Adrenal gland (tissue), 12 donors: ENCODE data around the gene ADAMTS9. TPM values are rescaled to one million over a fixed set of nuclear protein-coding genes. Genes with fewer than 3 reads are reported as not detected.
"Not testable (repeated sequence)": the region's sequence is repeated elsewhere in the genome, so short reads cannot be mapped to it uniquely, and the experiment has no call there.

Experiments used
- DNase-seq, 7 donors: peaks; one replicate each; pipeline ENCODE4 v3.0.0-alpha.2; 2019 to 2020
- H3K27ac ChIP-seq, 5 donors: fragments of 200-600 bp; sonication (generic) in 4 of 5; 1 replicate in 3 of 5; 2 replicates in 2 of 5; pipeline versions ENCODE4 v1.5.1 to v1.8.0; 2016 to 2020; ENCODE audit warnings: mild to moderate bottlenecking in 1 of 5
- H3K27me3 ChIP-seq: fragments of 200-600 bp; 2 replicates; pipeline ENCODE4 v1.8.0; 2021
- H3K36me3 ChIP-seq, 2 donors: fragments of 200-600 bp; replicated peaks in 1 of 2; 1 replicate in 1 of 2; 2 replicates in 1 of 2; pipeline versions ENCODE4 v1.5.1 to v1.8.0; 2018 to 2022
- H3K4me1 ChIP-seq, 2 donors: fragments of 200-600 bp; replicated peaks in 1 of 2; 1 replicate in 1 of 2; 2 replicates in 1 of 2; pipeline versions ENCODE4 v1.5.1 to v1.8.0; 2018 to 2021
- H3K4me3 ChIP-seq, 4 donors: fragments of 200-600 bp; sonication (generic) in 3 of 4; one replicate each; pipeline ENCODE4 v1.5.1; 2016 to 2018
- H3K9me3 ChIP-seq, 3 donors: fragments of 200-600 bp; sonication (generic) in 1 of 3; replicated peaks in 1 of 3; 1 replicate in 2 of 3; 2 replicates in 1 of 3; pipeline versions ENCODE4 v1.5.1 to v1.8.0; 2016 to 2021
- CTCF ChIP-seq, 6 experiments: fragments of 450-650 bp in 4 of 6; fragments of 200-600 bp in 2 of 6; sonication (generic) in 1 of 6; IDR thresholded peaks; 1 replicate in 5 of 6; 2 replicates in 1 of 6; pipeline versions ENCODE4 v1.5.1 to v1.8.0; 2016 to 2021; ENCODE audit warnings: antibody characterized with exemption in 6 of 6, mild to moderate bottlenecking in 2 of 6, moderate library complexity in 1 of 6
- POLR2A ChIP-seq, 2 donors: fragments of 450-650 bp; IDR thresholded peaks; one replicate each; pipeline ENCODE4 v1.6.1; 2017; ENCODE audit warnings: antibody characterized with exemption in 2 of 2, mild to moderate bottlenecking in 2 of 2, moderate library complexity in 1 of 2
- WGBS, 4 donors: extraction: QIAGEN DNeasy Blood & Tissue Kit in 2 of 4; methylation state at CpG; one replicate each; pipeline versions ENCODE4 v1.1.5 to v1.1.7; 2013 to 2017; 5-methylcytosine and 5-hydroxymethylcytosine counted together
- intact Hi-C, 2 donors: fragments of 100-400 bp; cut with DNase I; formaldehyde crosslinking; loops; one replicate each; pipeline versions ENCODE4 v1.14.1 to v1.15.0; 2022 to 2023
- polyA plus RNA-seq, 3 donors: library from polyadenylated mRNA; stranded (reverse); fragments of 200-250 nt in 2 of 3; fragments of 350-450 nt in 1 of 3; fragmentation: Illumina TruSeq in 1 of 3; extraction: RNeasy Lipid Tissue Mini Kit (QIAGEN cat#74804) in 1 of 3; gene quantifications; one replicate each; pipeline ENCODE4 v1.2.3, GENCODE V29; 2013 to 2014
- total RNA-seq, 9 donors: library from RNA; depleted of rRNA in 4 of 9; stranded (reverse); fragments of >200 nt in 4 of 9; fragments of 120-200 nt in 1 of 9; fragmentation: NEBNext Ultra II Directional in 1 of 9; extraction: Animal tissue kit (Norgen Biotek cat#: 25700) in 1 of 9; gene quantifications; one replicate each; pipeline versions ENCODE4 v1.1.0 to v1.2.4, GENCODE V29; 2013 to 2023
- donor health status: healthy with polysubstance abuse.
- donor health status: Bipolar disorder and iron deficiency.
- donor health status: DM: yes; HTN: yes; CAD: no.
- donor health status: DM: no; HTN: no; CAD: no.
- donor health status: DM: no; HTN: no; CAD: no.
- donor health status: DM: yes; HTN: yes; CAD: no.

The ADAMTS9 gene
- total and polyA plus RNA-seq, 12 donors = 5.1 to 51.2 (median 22.0) TPM

DNA sequence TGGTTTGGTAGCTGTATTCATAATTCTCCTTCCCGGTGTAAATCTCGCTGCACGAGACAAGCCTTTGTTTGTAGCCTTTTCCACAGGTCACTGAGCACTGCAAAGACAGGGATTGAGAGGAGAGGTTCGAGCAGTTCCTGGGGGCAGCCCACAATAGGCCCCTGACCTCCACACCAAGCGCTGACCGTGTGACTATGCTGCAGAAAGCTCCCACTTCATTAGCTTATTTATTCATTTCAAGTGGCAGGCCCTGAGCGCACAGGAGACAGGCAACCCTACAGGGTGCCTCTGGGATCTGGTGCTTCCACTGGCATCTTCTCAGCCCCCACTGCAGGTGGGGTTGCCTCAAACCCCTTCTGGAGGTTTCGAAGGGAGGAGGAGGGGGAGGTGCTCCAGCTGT, 140.9 kb downstream of the ADAMTS9 start:
- WGBS, 4 donors = 89 to 93% (median 91%) methylated on average over 7 to 8 of the region's 8 CpGs
- no peak for TF ChIP-seq POLR2A (IDR thresholded peaks at IDR 0.05)
- TF ChIP-seq CTCF (IDR thresholded peaks at IDR 0.05) = no peak
- Histone ChIP-seq H3K36me3 (peaks cover 0 to 6% of the 10 kb centered on the region in 2 donors), H3K9me3 (no peaks in the 10 kb centered on the region), H3K27ac (no peak overlapping the region), H3K4me3 (no peak overlapping the region), H3K4me1 (no peaks in the 10 kb centered on the region), H3K27me3 (no peaks in the 10 kb centered on the region)
- no peak for DNase-seq
- intact Hi-C loops = no loop called here

- intact Hi-C loops, H3K27me3 ChIP-seq: not testable (repeated sequence)
- H3K36me3 ChIP-seq = peaks cover 0 to 22% of the 10 kb centered on the region in 2 donors
Observed at GRCh38 chr3:64545239-64545638, 142.6 kb downstream of the ADAMTS9 start.

DNA sequence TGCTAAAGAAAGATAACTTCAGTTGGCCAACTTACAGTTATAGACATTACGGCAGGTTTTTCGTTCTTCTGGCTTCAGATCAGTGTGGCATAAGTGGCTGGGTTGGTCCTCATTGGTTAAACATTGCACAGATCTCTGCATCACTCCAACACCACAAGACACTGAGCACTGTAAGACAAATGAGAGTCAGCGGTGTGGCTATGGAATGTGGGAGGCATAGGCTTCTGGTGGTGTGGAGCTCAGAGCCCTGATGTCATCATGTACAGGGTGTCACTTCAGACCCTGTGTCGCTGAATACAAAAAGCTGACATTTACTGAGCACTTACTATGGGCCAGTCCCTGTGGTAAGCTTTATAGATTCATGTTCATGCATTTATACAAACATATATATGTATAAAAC, 146.0 kb downstream of the ADAMTS9 start:
- Histone ChIP-seq H3K4me1 (no peaks in the 10 kb centered on the region), H3K9me3 (no peaks in the 10 kb centered on the region), H3K27me3 (no peaks in the 10 kb centered on the region), H3K36me3 (peaks cover 0 to 44% of the 10 kb centered on the region in 2 donors), H3K27ac (no peak overlapping the region), H3K4me3 (no peak overlapping the region)
- DNase-seq = no peak
- intact Hi-C loops = no loop called here
- 95 to 98% (median 96%) methylated on average over 4 of the region's 4 CpGs for WGBS, 4 donors
- no peak for TF ChIP-seq POLR2A (IDR thresholded peaks at IDR 0.05)
- TF ChIP-seq CTCF (IDR thresholded peaks at IDR 0.05) = no peak

More at GRCh38 chr3:64545239-64545638, 142.6 kb downstream of the ADAMTS9 start:
- DNase-seq, H3K9me3 ChIP-seq, H3K4me3 ChIP-seq, H3K27ac ChIP-seq, H3K4me1 ChIP-seq: not testable (repeated sequence)
- 86 to 98% (median 92%) methylated on average over 3 of the region's 3 CpGs for WGBS, 4 donors

- Histone ChIP-seq H3K4me3 (no peak overlapping the region), H3K27me3 (no peaks in the 10 kb centered on the region), H3K9me3 (no peaks in the 10 kb centered on the region), H3K4me1 (no peaks in the 10 kb centered on the region), H3K27ac (no peak overlapping the region), H3K36me3 (peaks cover 0 to 38% of the 10 kb centered on the region in 2 donors)
- 57 to 84% (median 68%) methylated on average over 10 of the region's 10 CpGs for WGBS, 4 donors
- TF ChIP-seq CTCF (IDR thresholded peaks at IDR 0.05) (no peak), POLR2A (IDR thresholded peaks at IDR 0.05) (no peak)
- intact Hi-C loops = loop anchor here (10.0 kb wide), 3 partner anchors 145 to 885 kb away; partner anchors contain the start of gene ADAMTS9 (in 1 of the 2)
- no peak for DNase-seq
Observed at GRCh38 chr3:64539451-64540196, 148.2 kb downstream of the ADAMTS9 start.

DNA sequence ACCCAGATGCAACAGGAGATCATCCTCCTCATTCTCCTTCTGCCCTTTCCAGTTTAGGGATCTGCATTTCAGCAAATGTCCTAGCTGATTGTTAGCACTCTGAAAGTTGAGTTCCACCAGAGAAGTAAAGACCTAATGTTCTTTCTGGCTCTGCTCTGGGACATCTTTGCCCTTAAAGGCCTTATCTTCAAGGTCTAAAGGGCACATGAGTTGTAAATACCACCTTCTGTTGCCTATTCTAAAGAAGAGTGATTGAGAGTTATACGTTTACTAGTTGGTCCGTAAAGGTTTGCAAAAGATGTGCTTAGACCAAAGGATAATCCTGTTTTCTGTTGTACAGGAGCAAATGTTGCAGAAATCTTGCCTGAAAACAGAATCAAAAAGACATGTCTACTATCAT, 151.6 kb downstream of the ADAMTS9 start:
- H3K4me1 ChIP-seq = peaks cover 0 to 14% of the 10 kb centered on the region in 2 donors
- no peak overlapping the region for H3K4me3 ChIP-seq

More for the DNA sequence above, 151.6 kb downstream of the ADAMTS9 start:
- intact Hi-C loops = loop anchor here (10.0 kb wide), 3 partner anchors 149 to 889 kb away; partner anchors contain the start of gene ADAMTS9 (in 1 of the 2)
- Histone ChIP-seq H3K27ac (no peak overlapping the region), H3K9me3 (no peaks in the 10 kb centered on the region), H3K36me3 (peaks cover 0 to 31% of the 10 kb centered on the region in 2 donors), H3K27me3 (no peaks in the 10 kb centered on the region)
- 87 to 94% (median 91%) methylated on average over 2 of the region's 2 CpGs for WGBS, 4 donors
- TF ChIP-seq POLR2A (IDR thresholded peaks at IDR 0.05) (no peak), CTCF (IDR thresholded peaks at IDR 0.05) (no peak)
- DNase-seq = no peak
